ENCODE data around the gene MLANA.

Gene MLANA

GRCh38 chr9:5917888-5918287 lies 27.2 kb downstream of the MLANA start:
- Histone ChIP-seq H3K4me3 (replicated peaks; ENCODE audit: insufficient read depth, low read length) (no peak overlapping the region), H3K27me3 (ENCODE audit: insufficient read depth, poor library complexity, severe bottlenecking) (no peaks in the 10 kb centered on the region), H3K27ac (replicated peaks) (no peak overlapping the region)
- TF ChIP-seq GABPA (IDR thresholded peaks at IDR 0.05; ENCODE audit: low read depth) (no peak), CTCF (IDR thresholded peaks at IDR 0.05; ENCODE audit: insufficient read depth, low read length) (no peak), REST (IDR thresholded peaks at IDR 0.05; ENCODE audit: insufficient replicate concordance, low read depth) (no peak), POLR2AphosphoS5 (IDR thresholded peaks at IDR 0.05; ENCODE audit: low read depth) (no peak), SPI1 (IDR thresholded peaks at IDR 0.05; ENCODE audit: borderline replicate concordance, low read depth) (no peak)
- DNase-seq (ENCODE audit: low read depth in 1 of 2, low spot score in 1 of 2) = no peak

GRCh38 chr9:5918460-5918859 lies 27.8 kb downstream of the MLANA start:
- DNase-seq (ENCODE audit: low read depth in 1 of 2, low spot score in 1 of 2) = no peak
- no peak overlapping the region for H3K27ac ChIP-seq (replicated peaks)
- TF ChIP-seq GABPA (IDR thresholded peaks at IDR 0.05; ENCODE audit: low read depth) (no peak), SPI1 (IDR thresholded peaks at IDR 0.05; ENCODE audit: borderline replicate concordance, low read depth) (no peak), CTCF (IDR thresholded peaks at IDR 0.05; ENCODE audit: insufficient read depth, low read length) (no peak), POLR2AphosphoS5 (IDR thresholded peaks at IDR 0.05; ENCODE audit: low read depth) (no peak), REST (IDR thresholded peaks at IDR 0.05; ENCODE audit: insufficient replicate concordance, low read depth) (no peak)
- no peaks in the 10 kb centered on the region for H3K27me3 ChIP-seq (ENCODE audit: insufficient read depth, poor library complexity, severe bottlenecking)
- no peak overlapping the region for H3K4me3 ChIP-seq (replicated peaks; ENCODE audit: insufficient read depth, low read length)

GRCh38 chr9:5920860-5921328 lies 30.2 kb downstream of the MLANA start:
- no peak for DNase-seq (ENCODE audit: low read depth in 1 of 2, low spot score in 1 of 2)
- H3K27ac ChIP-seq (replicated peaks) = no peak overlapping the region

More at GRCh38 chr9:5920860-5921328, 30.2 kb downstream of the MLANA start:
- Histone ChIP-seq H3K27me3 (ENCODE audit: insufficient read depth, poor library complexity, severe bottlenecking) (no peaks in the 10 kb centered on the region), H3K4me3 (replicated peaks; ENCODE audit: insufficient read depth, low read length) (no peak overlapping the region)
- no peak for TF ChIP-seq CTCF (IDR thresholded peaks at IDR 0.05; ENCODE audit: insufficient read depth, low read length)
- no peak for TF ChIP-seq POLR2AphosphoS5 (IDR thresholded peaks at IDR 0.05; ENCODE audit: low read depth)
- TF ChIP-seq GABPA (IDR thresholded peaks at IDR 0.05; ENCODE audit: low read depth) = no peak
